MCF 10A (cell line): Measurements from ENCODE around the gene CDKN1C. TPM values are rescaled to one million over a fixed set of nuclear protein-coding genes. Genes with fewer than 3 reads are reported as not detected.

Experiments used
- BruUV-seq: library from RNA; stranded (reverse); fragments of 400-500 nt; replicated peaks from 2 replicates; lab custom pipeline; 2021; lab: Mats Ljungman, UMichigan
- CTCF ChIA-PET: fragments of 300-600 bp; sonication (Branson Sonifier 250); formaldehyde crosslinking; extraction: SDS; loops from one replicate; lab custom pipeline; 2021; ENCODE audit warnings: antibody characterized with exemption, inconsistent platforms; lab: Yijun Ruan, JAX
- POLR2A ChIA-PET: fragments of 300-600, 350-650 bp; sonication (Branson Sonifier 250); formaldehyde crosslinking; extraction: SDS; loops from one replicate; lab custom pipeline; 2020; ENCODE audit warnings: antibody characterized with exemption, inconsistent platforms; lab: Yijun Ruan, JAX
- DNase-seq: peaks from one replicate; pipeline ENCODE4 v3.0.0-alpha.2; 2018; ENCODE audit not compliant: unreplicated experiment
- H3K27ac Mint-ChIP-seq: one replicate; pipeline ENCODE4 v1.8.0; 2022; ENCODE audit warnings: mild to moderate bottlenecking, low read depth, mixed read lengths; ENCODE audit not compliant: unreplicated experiment
- H3K27me3 Mint-ChIP-seq: one replicate; pipeline ENCODE4 v1.8.0; 2022; ENCODE audit warnings: mixed read lengths; ENCODE audit not compliant: insufficient read depth, unreplicated experiment
- H3K36me3 Mint-ChIP-seq: one replicate; pipeline ENCODE4 v1.8.0; 2022; ENCODE audit warnings: mild to moderate bottlenecking, moderate library complexity, mixed read lengths; ENCODE audit not compliant: insufficient read depth, unreplicated experiment
- H3K4me1 Mint-ChIP-seq: one replicate; pipeline ENCODE4 v1.8.0; 2022; ENCODE audit warnings: mixed read lengths; ENCODE audit not compliant: insufficient read depth, unreplicated experiment
- H3K4me3 Mint-ChIP-seq: one replicate; pipeline ENCODE4 v1.8.0; 2022; ENCODE audit warnings: mild to moderate bottlenecking, moderate library complexity, mixed read lengths; ENCODE audit not compliant: unreplicated experiment
- H3K9me3 Mint-ChIP-seq: one replicate; pipeline ENCODE4 v1.8.0; 2022; ENCODE audit warnings: mixed read lengths; ENCODE audit not compliant: unreplicated experiment
- intact Hi-C: fragments of 100-400 bp; cut with micrococcal nuclease; formaldehyde crosslinking; loops from 2 replicates; pipeline ENCODE4 v1.14.1; 2022
- total RNA-seq: library from RNA; stranded (reverse); gene quantifications from 2 replicates; pipeline ENCODE4 v1.2.3, GENCODE V29; 2022
- TF ChIP-seq, protein P1 (sequence below): fragments of 200-600 bp; IDR thresholded peaks from one replicate; pipeline ENCODE4 v1.8.0; 2022; ENCODE audit warnings: antibody characterized with exemption, mild to moderate bottlenecking; ENCODE audit not compliant: unreplicated experiment

Gene CDKN1C
- total RNA-seq, 1 experiment from 2014 or later = 6.9 TPM

DNA sequence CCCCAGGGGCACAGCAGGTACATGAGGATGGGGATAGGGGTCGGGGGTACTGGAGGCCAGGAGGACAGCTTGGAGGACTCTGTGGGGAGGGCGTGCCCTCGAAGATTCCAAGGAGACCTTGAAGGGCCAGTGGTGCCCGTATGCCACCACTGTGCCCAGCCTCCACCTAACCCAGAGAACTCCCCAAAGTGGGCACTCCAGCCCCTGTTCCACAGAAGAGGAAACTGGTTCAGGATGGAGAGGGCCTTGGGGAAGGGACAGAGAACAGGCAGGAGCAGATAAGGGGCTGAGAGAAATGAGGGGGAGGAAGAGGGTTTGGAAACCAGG lies 45.8 kb upstream of the CDKN1C start:
- Mint-ChIP-seq H3K27ac (no peak overlapping the region), H3K9me3 (no peaks in the 10 kb centered on the region), H3K4me1 (peaks cover 20% of the 10 kb centered on the region), H3K27me3 (no peaks in the 10 kb centered on the region), H3K36me3 (no peaks in the 10 kb centered on the region), H3K4me3 (no peak overlapping the region)
- CTCF ChIA-PET = interaction anchor here (0.7 to 2.7 kb wide), 11 partner anchors 9 to 399 kb away, joined by 3 to 20 read pairs (median 4); a partner anchor contains a TSS
- no peak for DNase-seq
- intact Hi-C loops = loop anchor here (2.0 to 5.0 kb wide), 3 partner anchors 29 to 61 kb away; partner anchors contain the start of gene NAP1L4
- TF ChIP-seq, protein P1, sequence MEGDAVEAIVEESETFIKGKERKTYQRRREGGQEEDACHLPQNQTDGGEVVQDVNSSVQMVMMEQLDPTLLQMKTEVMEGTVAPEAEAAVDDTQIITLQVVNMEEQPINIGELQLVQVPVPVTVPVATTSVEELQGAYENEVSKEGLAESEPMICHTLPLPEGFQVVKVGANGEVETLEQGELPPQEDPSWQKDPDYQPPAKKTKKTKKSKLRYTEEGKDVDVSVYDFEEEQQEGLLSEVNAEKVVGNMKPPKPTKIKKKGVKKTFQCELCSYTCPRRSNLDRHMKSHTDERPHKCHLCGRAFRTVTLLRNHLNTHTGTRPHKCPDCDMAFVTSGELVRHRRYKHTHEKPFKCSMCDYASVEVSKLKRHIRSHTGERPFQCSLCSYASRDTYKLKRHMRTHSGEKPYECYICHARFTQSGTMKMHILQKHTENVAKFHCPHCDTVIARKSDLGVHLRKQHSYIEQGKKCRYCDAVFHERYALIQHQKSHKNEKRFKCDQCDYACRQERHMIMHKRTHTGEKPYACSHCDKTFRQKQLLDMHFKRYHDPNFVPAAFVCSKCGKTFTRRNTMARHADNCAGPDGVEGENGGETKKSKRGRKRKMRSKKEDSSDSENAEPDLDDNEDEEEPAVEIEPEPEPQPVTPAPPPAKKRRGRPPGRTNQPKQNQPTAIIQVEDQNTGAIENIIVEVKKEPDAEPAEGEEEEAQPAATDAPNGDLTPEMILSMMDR = no peak
- POLR2A ChIA-PET = interaction anchor here (2.3 to 3.0 kb wide), 2 partner anchors 58 to 399 kb away, joined by 6 to 19 read pairs; no protein-coding TSS in a partner anchor
- BruUV-seq = no TSS peak

DNA sequence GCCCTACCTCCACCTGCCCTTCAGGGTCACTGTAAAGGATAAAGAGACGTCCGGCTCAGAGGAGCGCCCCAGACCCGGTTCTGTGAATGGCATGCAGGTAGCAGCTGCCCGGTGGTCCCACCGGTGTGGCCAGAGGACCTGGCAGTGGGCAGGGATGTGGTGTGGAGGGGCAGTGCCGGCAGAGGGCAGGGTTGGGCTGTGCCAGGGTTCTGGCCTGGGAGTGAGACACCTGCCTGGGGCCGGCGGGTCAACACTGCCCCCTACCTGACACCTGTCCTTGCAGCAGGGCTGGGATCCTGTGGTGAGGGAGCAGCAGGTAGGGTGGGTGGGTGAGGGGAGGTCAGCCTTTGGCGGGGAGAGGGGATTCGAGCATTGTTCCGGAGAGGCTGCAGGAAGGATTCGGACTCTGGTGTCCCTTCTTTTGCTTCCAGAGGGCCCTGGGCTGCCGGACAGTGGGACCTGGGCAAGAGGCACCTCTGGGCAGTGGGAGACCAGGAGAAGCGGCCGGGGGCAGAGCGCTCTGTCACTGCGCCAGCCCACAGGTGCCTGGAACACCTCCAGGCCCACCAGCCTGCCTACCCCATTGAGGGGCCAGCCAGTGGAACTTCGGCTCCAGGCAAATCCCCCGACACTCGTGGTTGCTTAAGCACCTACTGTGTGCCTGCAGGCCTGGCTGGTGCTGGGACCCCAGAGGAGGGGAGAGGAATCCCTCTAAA lies 45.3 kb upstream of the CDKN1C start:
- CTCF ChIA-PET = interaction anchor here (0.7 to 2.7 kb wide), 32 partner anchors 9 to 405 kb away, joined by 3 to 20 read pairs (median 5); no protein-coding TSS in a partner anchor
- H3K4me1 Mint-ChIP-seq = peaks cover 20% of the 10 kb centered on the region
- peak overlapping the region; percentile 73 for H3K4me3 Mint-ChIP-seq
- no peaks in the 10 kb centered on the region for H3K9me3 Mint-ChIP-seq
- no peaks in the 10 kb centered on the region for H3K27me3 Mint-ChIP-seq
- H3K36me3 Mint-ChIP-seq = no peaks in the 10 kb centered on the region
- peak; percentile 88 for DNase-seq
- peak overlapping the region; percentile 94 for H3K27ac Mint-ChIP-seq
- POLR2A ChIA-PET = interaction anchor here (0.7 to 4.6 kb wide), 11 partner anchors 10 to 399 kb away, joined by 3 to 32 read pairs (median 9); partner anchors contain the start of gene NAP1L4
- BruUV-seq = no TSS peak
- TF ChIP-seq, protein P1 = peak; percentile 92
- intact Hi-C loops = loop anchor here (1.0 to 5.0 kb wide), 5 partner anchors 28 to 398 kb away; partner anchors contain the start of gene NAP1L4

DNA sequence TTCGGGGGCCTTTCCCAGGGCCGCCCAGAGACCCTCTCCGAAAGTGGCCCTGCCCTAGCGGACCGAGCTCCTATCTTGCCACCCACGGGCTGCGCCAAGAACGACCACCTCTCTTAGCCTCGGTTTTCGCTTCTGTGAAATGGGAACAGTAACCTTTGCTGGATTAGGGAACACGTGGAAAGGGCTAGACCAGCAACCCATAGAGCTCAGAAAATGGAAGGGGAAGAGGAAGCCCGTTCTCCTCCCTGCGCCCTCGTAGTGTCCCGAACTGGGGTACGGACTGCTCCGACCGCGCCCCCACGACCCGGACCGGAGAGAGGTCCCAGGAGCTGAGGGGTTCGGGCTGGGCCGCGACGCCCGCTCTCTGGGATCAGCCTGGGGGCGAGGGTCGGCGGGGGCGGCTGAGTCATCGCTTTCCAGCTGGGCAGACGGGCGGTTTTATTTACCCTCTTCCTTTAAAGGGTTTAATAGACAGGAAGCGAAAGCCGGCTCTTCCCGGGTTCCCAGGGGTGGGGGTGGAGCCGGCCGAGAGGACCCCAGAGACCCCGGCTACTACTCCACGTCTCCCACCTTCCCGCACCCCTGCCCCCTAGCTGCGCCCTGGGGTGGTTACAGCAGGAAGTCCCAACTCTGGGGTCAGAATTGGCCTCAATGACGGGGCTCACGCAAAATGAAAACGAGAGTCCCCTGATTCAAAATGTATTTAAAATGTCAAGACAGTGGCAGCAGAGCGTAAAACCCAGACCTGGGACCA lies 44.6 kb upstream of the CDKN1C start:
- Mint-ChIP-seq H3K27me3 (no peaks in the 10 kb centered on the region), H3K36me3 (no peaks in the 10 kb centered on the region), H3K9me3 (no peaks in the 10 kb centered on the region), H3K4me1 (peaks cover 20% of the 10 kb centered on the region), H3K27ac (peak overlapping the region; percentile 94), H3K4me3 (peak overlapping the region; percentile 73)
- TF ChIP-seq, protein P1 = no peak
- TSS peak; percentile 91 for BruUV-seq
- intact Hi-C loops = loop anchor here (1.0 to 5.0 kb wide), 5 partner anchors 27 to 397 kb away; partner anchors contain the start of gene NAP1L4
- ChIA-PET POLR2A (interaction anchor here (0.7 to 4.6 kb wide), 19 partner anchors 10 to 552 kb away, joined by 3 to 32 read pairs (median 6); partner anchors contain the start of gene NAP1L4), CTCF (interaction anchor here (0.6 to 2.7 kb wide), 35 partner anchors 8 to 607 kb away, joined by 3 to 16 read pairs (median 5); no protein-coding TSS in a partner anchor)
- DNase-seq = peak; percentile 76
